Right lobe of liver (tissue), 4 donors: ENCODE results near the gene CD83.

ENCODE experiments used
- CTCF ChIP-seq, 4 donors: fragments of 200-600 bp in 3 of 4; fragments of 450-650 bp in 1 of 4; IDR thresholded peaks; one replicate each; pipeline versions ENCODE4 v1.5.1 to v1.8.0; 2016 to 2022; ENCODE audit warnings: antibody characterized with exemption in 4 of 4, mild to moderate bottlenecking in 2 of 4
- POLR2A ChIP-seq: fragments of 450-650 bp; IDR thresholded peaks from one replicate; pipeline ENCODE4 v1.6.1; 2017; ENCODE audit warnings: antibody characterized with exemption, mild to moderate bottlenecking
- donor health status: DM: no; HTN: no; CAD: no.
- donor health status: DM: no; HTN: no; CAD: no.
- donor health status: DM: no; HTN: yes; CAD: no.

GRCh38 chr6:14147891-14148290, 30.3 kb downstream of the CD83 start:
- TF ChIP-seq CTCF (IDR thresholded peaks at IDR 0.05): no peak
- no peak for TF ChIP-seq POLR2A
